Aorta (tissue), 5 donors: ENCODE measurements around the gene TBL1XR1. TPM values are rescaled to one million over a fixed set of nuclear protein-coding genes. Genes with fewer than 3 reads are reported as not detected.
"Not testable (repeated sequence)": the region's sequence is repeated elsewhere in the genome, so short reads cannot be mapped to it uniquely, and the experiment has no call there.

ENCODE experiments used
- ATAC-seq: fragments of 200-7000 bp; cut with Tn5 transposase; one replicate; pipeline ENCODE4 v1.9.1; 2022; ENCODE audit warnings: moderate library complexity; ENCODE audit not compliant: low FRiP score
- DNase-seq, 2 donors: peaks; one replicate each; pipeline ENCODE4 v3.0.0-alpha.2; 2020
- H3K27ac ChIP-seq, 2 donors: one replicate each; pipeline ENCODE4 v1.5.1; 2013; ENCODE audit warnings: low read length in 2 of 2, mild to moderate bottlenecking in 2 of 2, moderate library complexity in 2 of 2, control low read depth in 1 of 2, inconsistent platforms in 1 of 2, low read depth in 1 of 2
- H3K27me3 ChIP-seq, 2 donors: one replicate each; pipeline ENCODE4 v1.6.1; 2013; ENCODE audit warnings: control low read depth in 1 of 2, low read length in 1 of 2, mild to moderate bottlenecking in 1 of 2, moderate library complexity in 1 of 2; ENCODE audit not compliant: insufficient read depth in 2 of 2, control insufficient read depth in 1 of 2
- H3K36me3 ChIP-seq, 2 donors: one replicate each; pipeline ENCODE4 v1.6.1; 2013; ENCODE audit warnings: control low read depth in 1 of 2, low read length in 1 of 2, mild to moderate bottlenecking in 1 of 2; ENCODE audit not compliant: insufficient read depth in 2 of 2, control insufficient read depth in 1 of 2
- H3K4me1 ChIP-seq, 2 donors: one replicate each; pipeline ENCODE4 v1.6.1; 2013; ENCODE audit warnings: low read length in 2 of 2, control low read depth in 1 of 2, mild to moderate bottlenecking in 1 of 2, moderate library complexity in 1 of 2; ENCODE audit not compliant: insufficient read depth in 2 of 2, control insufficient read depth in 1 of 2
- H3K4me3 ChIP-seq, 2 donors: one replicate each; pipeline ENCODE4 v1.5.1; 2013; ENCODE audit warnings: low read length in 2 of 2, control low read depth in 1 of 2, mild to moderate bottlenecking in 1 of 2
- H3K9me3 ChIP-seq: one replicate; pipeline ENCODE4 v1.6.1; 2013; ENCODE audit warnings: mild to moderate bottlenecking, low read length; ENCODE audit not compliant: control insufficient read depth
- WGBS, 2 donors: extraction: QIAGEN DNeasy Blood & Tissue Kit; methylation state at CpG; one replicate each; pipeline ENCODE4 v1.1.7; 2013; 5-methylcytosine and 5-hydroxymethylcytosine counted together
- intact Hi-C, 2 donors: fragments of 100-400 bp; cut with DNase I; formaldehyde crosslinking; loops; one replicate each; pipeline versions ENCODE4 v1.14.2 to v1.15.0; 2022
- polyA plus RNA-seq, 2 donors: library from polyadenylated mRNA; stranded (reverse); fragments of 200-250 nt; gene quantifications; one replicate each; pipeline ENCODE4 v1.2.3, GENCODE V29; 2013
- total RNA-seq, 2 donors: library from RNA; stranded (reverse); fragmentation: NEBNext Ultra II Directional; extraction: Animal tissue kit (Norgen Biotek cat#: 25700); gene quantifications; one replicate each; pipeline ENCODE4 v1.2.1, GENCODE V29; 2021
- donor health status: healthy with polysubstance abuse.
- donor health status: Bipolar disorder and iron deficiency.
- donor health status: DM: no; HTN: no; CAD: no.
- donor health status: DM: no; HTN: no; CAD: no.
- donor health status: DM: yes; HTN: yes; CAD: no.

Gene TBL1XR1
- total and polyA plus RNA-seq, 4 donors = 19.0 to 200 (median 81.4) TPM

DNA sequence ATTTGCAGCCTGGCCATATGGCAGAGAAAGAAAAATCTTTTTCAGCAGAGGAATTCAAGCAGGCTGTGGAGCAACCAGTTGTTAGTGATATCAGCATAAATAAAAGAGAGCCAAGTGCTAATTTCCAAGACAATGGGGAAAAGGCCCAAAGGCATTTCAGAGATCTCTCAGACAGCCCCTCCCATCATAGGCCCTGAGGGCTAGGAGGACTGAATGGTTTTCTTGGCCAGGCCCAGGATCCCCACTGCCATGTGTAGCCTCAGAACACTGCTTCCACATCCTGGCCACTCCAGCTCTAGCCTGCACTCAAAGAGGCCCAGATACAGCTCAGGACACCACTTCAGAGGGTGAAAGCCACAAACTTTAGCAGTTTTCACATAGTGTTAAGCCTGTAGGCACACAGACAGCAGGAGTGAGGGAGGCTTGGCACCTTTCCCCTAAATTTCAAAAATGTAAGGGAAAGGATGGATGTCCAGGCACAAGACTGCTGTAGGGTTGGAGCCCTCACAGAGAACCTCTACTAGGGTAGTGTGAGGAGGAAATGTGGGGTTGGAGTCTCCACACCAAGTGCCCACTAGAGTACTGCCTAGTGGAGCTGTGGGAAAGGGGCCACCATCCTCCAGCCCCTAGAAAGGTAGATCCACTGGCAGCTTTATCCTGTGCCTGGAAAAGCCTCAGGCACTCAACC is 191.4 kb downstream of the TBL1XR1 start:
- ATAC-seq = no peak
- intact Hi-C loops = no loop called here
- Histone ChIP-seq H3K4me3 (no peak overlapping the region), H3K4me1 (no peaks in the 10 kb centered on the region), H3K27me3 (no peaks in the 10 kb centered on the region), H3K27ac (no peak overlapping the region), H3K9me3 (peaks cover 6% of the 10 kb centered on the region), H3K36me3 (peaks cover 0 to 2% of the 10 kb centered on the region in 2 donors)
- no peak for DNase-seq

DNA sequence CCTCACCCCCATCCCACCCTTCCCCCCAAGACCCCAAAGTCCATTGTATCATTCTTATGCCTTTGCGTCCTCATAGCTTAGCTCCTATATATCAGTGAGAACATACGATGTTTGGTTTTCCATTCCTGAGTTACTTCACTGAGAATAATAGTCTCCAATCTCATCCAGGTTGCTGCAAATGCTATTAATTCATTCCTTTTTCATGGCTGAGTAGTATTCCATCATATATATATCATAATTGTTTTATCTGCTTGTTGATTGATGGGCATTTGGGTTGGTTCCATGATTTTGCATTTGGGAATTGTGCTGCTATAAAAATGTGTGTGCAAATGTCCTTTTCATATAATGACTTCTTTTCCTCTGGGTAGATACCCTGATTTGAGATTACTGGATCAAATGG is 197.1 kb downstream of the TBL1XR1 start:
- ATAC-seq, H3K36me3 ChIP-seq, H3K4me1 ChIP-seq, H3K4me3 ChIP-seq, H3K27me3 ChIP-seq, intact Hi-C loops, H3K9me3 ChIP-seq, DNase-seq, H3K27ac ChIP-seq: not testable (repeated sequence)
- WGBS, 2 donors = 98 to 100% methylated on average over 2 of the region's 2 CpGs

DNA sequence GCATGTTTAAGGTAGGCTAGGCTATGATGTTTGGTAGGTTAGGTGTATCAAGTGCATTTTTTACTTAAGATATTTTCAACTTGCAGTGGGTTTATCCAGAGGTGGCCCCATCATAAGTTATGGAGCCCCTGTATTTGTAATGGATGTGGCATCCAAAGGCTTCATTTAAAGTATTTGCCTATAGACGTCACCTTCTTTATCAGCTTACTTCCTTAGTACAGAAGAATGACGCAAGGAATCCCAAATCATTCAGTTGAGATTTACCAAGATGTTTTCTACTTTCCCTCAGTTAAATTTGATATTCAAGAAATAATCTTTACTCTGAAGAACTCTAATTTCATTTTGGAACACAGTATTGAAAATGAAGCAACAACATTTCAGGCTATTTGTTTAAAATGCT is 201.3 kb downstream of the TBL1XR1 start:
- Histone ChIP-seq H3K4me3 (no peak overlapping the region), H3K9me3 (no peaks in the 10 kb centered on the region), H3K36me3 (no peaks in the 10 kb centered on the region), H3K27me3 (no peaks in the 10 kb centered on the region), H3K4me1 (no peaks in the 10 kb centered on the region), H3K27ac (no peak overlapping the region)
- DNase-seq = no peak
- 85 to 90% methylated on average over 2 of the region's 2 CpGs for WGBS, 2 donors
- intact Hi-C loops = no loop called here
- no peak for ATAC-seq

DNA sequence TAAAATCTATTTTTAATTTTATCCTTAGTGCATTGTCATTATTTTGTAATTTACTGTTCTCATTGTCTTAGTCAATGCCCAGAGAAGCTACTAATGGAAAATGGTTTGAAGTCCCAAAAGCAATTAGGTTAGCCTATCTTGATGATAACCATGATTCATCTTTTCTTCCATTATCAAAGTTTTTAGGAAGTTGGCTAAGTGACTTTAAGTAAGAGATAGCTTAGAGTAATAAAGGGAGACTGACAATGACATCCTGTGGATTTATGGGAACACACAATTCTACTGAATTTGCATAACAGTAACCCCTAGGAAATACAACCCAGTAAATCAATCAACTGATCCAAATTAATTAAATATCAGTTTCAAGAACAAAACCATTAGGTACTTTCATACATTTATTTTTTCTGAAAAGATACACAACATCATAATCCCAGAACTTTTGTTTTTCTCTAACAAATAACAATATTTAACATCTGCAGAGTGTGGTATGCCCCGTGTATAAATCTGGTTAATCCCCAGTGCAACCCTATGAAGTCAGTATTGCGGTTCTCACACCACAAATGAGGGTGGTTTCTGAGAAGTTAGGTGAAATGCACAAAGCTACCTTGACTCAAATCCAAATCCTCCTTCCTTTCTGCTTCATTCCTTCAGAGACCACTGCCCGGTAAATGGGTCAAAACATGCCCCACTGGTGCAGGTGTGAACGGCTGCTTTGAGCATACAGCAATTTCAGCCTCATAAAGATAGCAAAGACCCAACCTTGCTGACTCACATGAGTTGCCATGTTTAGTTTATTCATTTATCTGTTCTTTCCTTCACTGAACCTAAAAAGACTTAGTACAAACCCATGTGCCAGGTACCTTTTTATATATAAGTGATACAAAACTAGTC is 202.1 kb downstream of the TBL1XR1 start:
- ATAC-seq (no peak), DNase-seq (no peak)
- no peaks in the 10 kb centered on the region for H3K36me3 ChIP-seq
- intact Hi-C loops = no loop called here
- WGBS, 2 donors = 93 to 98% methylated on average over 4 of the region's 4 CpGs
- no peak overlapping the region for H3K4me3 ChIP-seq
- H3K9me3 ChIP-seq = no peaks in the 10 kb centered on the region
- H3K27ac ChIP-seq = no peak overlapping the region
- no peaks in the 10 kb centered on the region for H3K27me3 ChIP-seq
- no peaks in the 10 kb centered on the region for H3K4me1 ChIP-seq

DNA sequence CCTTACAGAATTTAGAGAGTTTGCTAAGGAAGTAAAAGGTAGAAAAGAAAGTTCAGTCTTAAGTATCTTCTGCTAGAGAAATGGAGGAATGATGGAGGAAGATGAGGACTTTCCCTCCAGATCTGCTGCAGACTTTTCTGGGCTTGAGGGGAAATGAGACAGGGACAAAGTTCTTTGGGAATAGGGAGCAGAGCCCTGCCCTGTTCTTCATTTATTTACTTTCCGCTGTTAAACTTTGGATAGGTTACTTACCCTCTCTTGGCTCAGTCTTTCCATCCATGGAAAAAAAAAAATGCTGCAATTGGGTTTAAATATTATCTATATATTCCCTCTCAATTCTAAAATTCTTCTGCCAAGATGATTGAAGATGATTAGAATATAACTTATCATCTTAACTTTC is 202.9 kb downstream of the TBL1XR1 start:
- DNase-seq = no peak
- WGBS, 2 donors = 97 to 98% methylated on average over 1 of the region's 1 CpG
- Histone ChIP-seq H3K36me3 (no peaks in the 10 kb centered on the region), H3K4me3 (no peak overlapping the region), H3K27me3 (no peaks in the 10 kb centered on the region), H3K9me3 (no peaks in the 10 kb centered on the region), H3K4me1 (no peaks in the 10 kb centered on the region), H3K27ac (no peak overlapping the region)
- no peak for ATAC-seq
- intact Hi-C loops = no loop called here

DNA sequence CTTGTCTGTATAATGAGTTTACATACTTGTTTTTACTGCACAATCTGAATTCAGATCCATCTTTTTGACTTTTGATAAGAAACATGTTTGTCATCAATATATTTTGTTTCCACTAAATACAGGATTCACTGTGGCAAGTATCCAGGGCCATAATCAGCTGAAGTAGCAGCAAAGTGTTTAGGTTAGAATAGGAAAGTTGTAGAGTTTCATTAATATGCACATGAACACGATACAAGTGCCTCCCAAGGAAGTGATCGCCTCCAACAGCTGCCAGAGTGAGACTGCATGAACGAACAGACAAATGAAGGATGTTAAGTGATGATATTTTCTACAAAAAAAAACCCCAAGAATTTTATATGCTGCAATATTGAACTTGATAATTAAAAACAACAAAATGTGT is 204.3 kb downstream of the TBL1XR1 start:
- Histone ChIP-seq H3K36me3 (no peaks in the 10 kb centered on the region), H3K9me3 (no peaks in the 10 kb centered on the region), H3K4me3 (no peak overlapping the region), H3K4me1 (no peaks in the 10 kb centered on the region), H3K27me3 (no peaks in the 10 kb centered on the region), H3K27ac (no peak overlapping the region)
- ATAC-seq (no peak), DNase-seq (no peak)
- intact Hi-C loops = no loop called here
- WGBS, 2 donors = 78 to 80% methylated on average over 3 of the region's 3 CpGs

DNA sequence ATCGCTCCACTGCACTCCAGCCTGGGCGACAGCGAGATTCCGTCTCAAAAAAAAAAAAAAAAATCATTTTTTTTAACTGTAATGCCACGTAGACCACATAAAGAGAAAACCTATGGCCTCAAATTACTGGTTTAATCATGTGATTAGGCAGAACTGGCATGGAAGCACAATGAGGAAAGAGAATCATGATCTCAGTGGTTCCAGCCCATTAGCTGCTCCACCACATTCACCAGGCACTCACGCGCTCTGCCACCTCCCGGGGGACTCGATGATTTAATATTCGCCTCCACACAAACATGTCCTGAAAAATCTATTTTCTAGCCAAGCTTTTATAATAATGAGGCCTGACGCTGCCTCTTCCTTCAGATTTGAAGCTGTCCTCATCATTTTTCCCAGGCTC is 204.7 kb downstream of the TBL1XR1 start:
- Histone ChIP-seq H3K36me3 (no peaks in the 10 kb centered on the region), H3K9me3 (no peaks in the 10 kb centered on the region), H3K27me3 (no peaks in the 10 kb centered on the region), H3K27ac (no peak overlapping the region), H3K4me3 (no peak overlapping the region), H3K4me1 (no peaks in the 10 kb centered on the region)
- intact Hi-C loops = no loop called here
- WGBS, 2 donors = 94 to 95% methylated on average over 11 of the region's 11 CpGs
- DNase-seq (no peak), ATAC-seq (no peak)

DNA sequence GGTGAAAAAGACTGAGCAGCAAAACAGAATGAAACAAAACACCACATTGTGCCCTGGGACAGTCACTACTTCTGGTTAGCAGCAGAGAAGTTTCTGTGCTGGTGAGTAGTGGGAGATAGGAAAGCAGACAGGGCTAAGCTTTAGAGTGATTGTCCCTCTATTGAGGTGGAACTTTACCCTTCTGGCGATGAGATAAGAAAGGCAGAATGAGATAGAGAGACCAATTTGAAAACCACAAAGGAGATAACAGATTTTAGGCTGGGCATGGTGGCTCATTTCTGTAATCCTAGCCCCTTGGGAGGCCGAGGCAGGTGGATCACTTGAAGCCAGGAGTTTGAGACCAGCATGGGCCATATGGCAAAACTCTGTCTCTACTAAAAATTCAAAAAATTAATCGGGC is 208.5 kb downstream of the TBL1XR1 start:
- Histone ChIP-seq H3K27me3 (no peaks in the 10 kb centered on the region), H3K4me3 (no peak overlapping the region), H3K27ac (no peak overlapping the region), H3K36me3 (no peaks in the 10 kb centered on the region), H3K9me3 (no peaks in the 10 kb centered on the region), H3K4me1 (no peaks in the 10 kb centered on the region)
- ATAC-seq (no peak), DNase-seq (no peak)
- 91 to 100% methylated on average over 3 of the region's 3 CpGs for WGBS, 2 donors
- intact Hi-C loops = no loop called here
